A549 treated with AZD2906 at 1 μM for 4 hours (cell line): Measurements from ENCODE around the gene KCNK3. TPM values are rescaled to one million over a fixed set of nuclear protein-coding genes. Genes with fewer than 3 reads are reported as not detected.

Experiments
- total RNA-seq: library from RNA; stranded (reverse); fragments of 200-300 nt; extraction: Qiagen RNA extraction; gene quantifications from 5 replicates; pipeline ENCODE4 v1.2.3, GENCODE V29; 2022

KCNK3 gene
- total RNA-seq, result 0.49 to 0.90 TPM (median 0.77 TPM) in 5 replicates

DNA sequence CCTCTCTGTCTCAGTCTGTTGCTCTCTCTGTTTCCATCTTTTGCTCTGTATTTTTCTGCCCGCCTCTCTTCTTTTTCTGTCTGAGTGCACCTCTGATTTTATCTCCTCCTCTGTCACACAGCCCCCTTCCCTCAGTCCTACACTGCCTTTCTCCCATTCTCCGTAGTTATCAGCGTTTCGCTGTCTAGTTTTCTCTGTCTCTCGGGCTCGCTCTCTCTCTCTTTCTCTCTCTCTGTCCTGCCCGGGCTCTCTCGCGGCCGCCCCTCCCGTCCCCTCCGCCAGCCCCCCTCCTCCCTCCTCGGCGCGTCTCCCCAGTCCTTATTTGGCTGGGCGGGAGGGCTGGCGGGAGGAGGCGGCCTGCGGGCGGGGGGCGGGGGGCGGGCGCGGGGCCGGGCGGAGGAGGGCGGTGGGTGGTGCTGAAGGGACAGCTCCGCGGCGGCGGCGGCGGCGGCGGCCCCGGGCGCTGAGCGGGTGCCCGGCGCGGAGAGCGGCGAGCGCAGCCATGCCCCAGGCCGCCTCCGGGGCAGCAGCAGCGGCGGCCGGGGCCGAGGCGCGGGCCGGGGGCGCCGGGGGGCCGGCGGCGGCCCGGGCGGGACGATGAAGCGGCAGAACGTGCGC is at the start of gene KCNK3:
TSS of gene KCNK3 (plus strand) at position 444 of the 618 bp plus-strand sequence. CDS start at position 598, 154 bp downstream.

DNA sequence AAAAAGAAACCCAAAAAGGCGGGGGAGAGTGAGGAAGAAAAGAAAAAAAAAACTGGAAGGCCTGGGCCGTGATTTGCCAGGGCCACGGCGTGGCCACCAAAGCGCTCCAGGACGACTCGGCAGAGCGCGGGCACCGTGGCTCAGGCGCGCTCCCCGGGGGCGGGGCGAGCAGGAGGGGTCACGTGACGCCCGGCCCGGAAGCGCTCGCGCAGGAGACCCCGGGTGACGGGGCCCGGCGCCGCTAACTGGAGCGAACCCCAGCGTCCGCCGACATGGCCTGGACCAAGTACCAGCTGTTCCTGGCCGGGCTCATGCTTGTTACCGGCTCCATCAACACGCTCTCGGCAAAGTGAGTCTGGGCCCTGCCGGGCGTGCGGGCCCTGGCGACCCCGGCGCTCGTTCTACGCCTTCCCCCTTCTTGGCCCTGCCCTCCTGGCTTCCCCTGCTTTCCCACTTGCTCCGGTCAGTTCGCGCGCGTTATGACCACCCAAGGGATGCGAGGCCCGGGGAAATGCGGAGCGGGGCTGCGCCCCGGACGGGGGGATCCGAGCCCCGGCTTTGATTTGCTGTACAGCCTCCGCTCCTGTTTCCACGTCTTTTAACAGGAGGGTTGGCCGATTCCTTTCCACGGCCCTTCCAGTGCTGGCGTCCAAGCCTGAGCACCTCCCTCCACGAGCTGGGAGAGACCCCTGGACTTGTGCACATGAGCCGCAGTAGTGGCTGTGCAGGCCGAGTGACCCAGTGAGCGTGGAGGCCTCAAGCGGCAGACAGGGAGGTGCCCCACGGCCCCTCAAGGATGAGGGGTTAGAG is 71.8 kb downstream of the KCNK3 start, which contains the start of gene SLC35F6:
TSS of gene SLC35F6 (plus strand) at position 207 of the 810 bp plus-strand sequence. CDS start at position 273, 66 bp downstream.

Other genes starting within 250 kb of the KCNK3 start
- gene OTOF, start 214.6 kb upstream of the KCNK3 start, total RNA-seq, result 0.11 to 0.26 TPM (median 0.13 TPM) in 5 replicates
- 0.17 to 0.19 TPM in 2 of 5 replicates, not detected in the others for gene CIB4, start 51.4 kb upstream of the KCNK3 start, total RNA-seq
- 34.2 to 37.7 TPM (median 35.4 TPM) in 5 replicates for gene SLC35F6, start 71.6 kb downstream of the KCNK3 start, total RNA-seq
- gene CENPA, start 93.3 kb downstream of the KCNK3 start, total RNA-seq, result 46.5 to 51.7 TPM (median 50.2 TPM) in 5 replicates
- gene DPYSL5, start 155.4 kb downstream of the KCNK3 start, total RNA-seq, result 4.1 to 5.6 TPM (median 5.2 TPM) in 5 replicates